PC-3 (cell line): Measurements from ENCODE around the gene ENTPD2. TPM values are rescaled to one million over a fixed set of nuclear protein-coding genes. Genes with fewer than 3 reads are reported as not detected.

Experiments used
- ATAC-seq: fragments of 200-7000 bp; cut with Tn5 transposase; 2 replicates; pipeline ENCODE4 v1.9.1; 2020; ENCODE audit warnings: mild to moderate bottlenecking, moderate library complexity
- Bru-seq: library from RNA; stranded (reverse); fragments of 400-500 nt; gene quantifications from one replicate; lab custom pipeline; 2021; lab: Mats Ljungman, UMichigan
- BruChase-seq, 2 experiments: library from RNA; stranded (reverse); fragments of 400-500 nt; gene quantifications; one replicate each; lab custom pipeline; 2021; lab: Mats Ljungman, UMichigan
- BruUV-seq: library from RNA; stranded (reverse); fragments of 400-500 nt; replicated peaks from 2 replicates; lab custom pipeline; 2021; lab: Mats Ljungman, UMichigan
- CTCF ChIA-PET: fragments of 300-600 bp; sonication (Branson Sonifier 250); formaldehyde crosslinking; loops from one replicate; lab custom pipeline; 2022; ENCODE audit warnings: antibody characterized with exemption; lab: Charles Lee
- POLR2A ChIA-PET: fragments of 300-600 bp; sonication (Branson Sonifier 250); formaldehyde crosslinking; loops from one replicate; lab custom pipeline; 2022; ENCODE audit warnings: antibody characterized with exemption; ENCODE audit not compliant: unreplicated experiment; lab: Charles Lee
- DNase-seq: peaks from one replicate; pipeline ENCODE4 v3.0.0-alpha.2; 2015
- H2AFZ ChIP-seq: fragments of 300-600 bp; sonication (generic); 2 replicates; pipeline ENCODE4 v1.6.0; 2016; ENCODE audit warnings: antibody characterized with exemption, low read length
- H3F3A ChIP-seq: fragments of 300-600 bp; sonication (generic); one replicate; pipeline ENCODE4 v1.6.0; 2017; ENCODE audit warnings: antibody characterized with exemption, low read length, control low read depth, mild to moderate bottlenecking; ENCODE audit not compliant: unreplicated experiment
- H3K27ac ChIP-seq: fragments of 300-600 bp; sonication (generic); 2 replicates; pipeline ENCODE4 v1.5.1; 2016; ENCODE audit warnings: mild to moderate bottlenecking, low read length
- H3K27me3 ChIP-seq: fragments of 300-600 bp; sonication (generic); 2 replicates; pipeline ENCODE4 v1.6.1; 2016; ENCODE audit warnings: low read length, mixed read lengths
- H3K36me3 ChIP-seq: fragments of 300-600 bp; sonication (generic); 2 replicates; pipeline ENCODE4 v1.6.1; 2016; ENCODE audit warnings: low read depth, mixed run types, low read length, mixed read lengths
- H3K4me1 ChIP-seq: fragments of 300-600 bp; sonication (generic); 2 replicates; pipeline ENCODE4 v1.5.1; 2016; ENCODE audit warnings: low read length; ENCODE audit not compliant: insufficient read depth
- H3K4me2 ChIP-seq: fragments of 300-600 bp; sonication (generic); 2 replicates; pipeline ENCODE4 v1.6.0; 2016; ENCODE audit warnings: low read length
- H3K4me3 ChIP-seq: fragments of 300-600 bp; sonication (generic); 2 replicates; pipeline ENCODE4 v1.5.1; 2016; ENCODE audit warnings: mild to moderate bottlenecking, low read length, mixed read lengths
- H3K79me2 ChIP-seq: fragments of 300-600 bp; sonication (generic); 2 replicates; pipeline ENCODE4 v1.6.1; 2017; ENCODE audit warnings: low read length, mixed read lengths
- H3K9ac ChIP-seq: fragments of 300-600 bp; sonication (generic); 2 replicates; pipeline ENCODE4 v1.6.0; 2016; ENCODE audit warnings: mild to moderate bottlenecking, low read length
- H3K9me2 ChIP-seq: fragments of 300-600 bp; sonication (generic); replicated peaks from 2 replicates; pipeline ENCODE4 v1.6.1; 2016; ENCODE audit warnings: mixed run types, low read length, mixed read lengths
- H3K9me3 ChIP-seq: fragments of 300-600 bp; sonication (generic); 2 replicates; pipeline ENCODE4 v1.6.1; 2016; ENCODE audit warnings: low read length, mixed read lengths
- H4K20me1 ChIP-seq: fragments of 300-600 bp; sonication (generic); 2 replicates; pipeline ENCODE4 v1.6.1; 2016; ENCODE audit warnings: low read length, mixed read lengths
- CTCF ChIP-seq: fragments of 300-600 bp; sonication (generic); conservative IDR thresholded peaks from 2 replicates; pipeline ENCODE4 v1.5.1; 2017; ENCODE audit warnings: antibody characterized with exemption, low read depth, mild to moderate bottlenecking, low read length
- EZH2 ChIP-seq: fragments of 300-600 bp; sonication (generic); IDR thresholded peaks from one replicate; pipeline ENCODE4 v1.6.1; 2017; ENCODE audit warnings: antibody characterized with exemption, mild to moderate bottlenecking, low read length; ENCODE audit not compliant: unreplicated experiment
- EZH2phosphoT487 ChIP-seq: fragments of 300-600 bp; sonication (generic); IDR thresholded peaks from 2 replicates; pipeline ENCODE4 v1.6.1; 2018; ENCODE audit warnings: mild to moderate bottlenecking, antibody characterized with exemption, low read length, borderline replicate concordance
- intact Hi-C: fragments of 100-400 bp; cut with micrococcal nuclease; formaldehyde crosslinking; loops from 2 replicates; pipeline ENCODE4 v1.9.0; 2023
- long read RNA-seq: library from polyadenylated mRNA; unstranded; transcript quantifications from one replicate; pipeline ENCODE4 v2.0.0, GENCODE V29; 2021; ENCODE audit not compliant: unreplicated experiment
- total RNA-seq: library from RNA; depleted of rRNA; stranded (reverse); fragments of >200 nt; gene quantifications from 2 replicates; pipeline ENCODE4 v1.2.3, GENCODE V29; 2014; rRNA removed

Gene ENTPD2
- total RNA-seq (0.92 and 1.3 TPM in 2 replicates), Bru-seq, nascent RNA (percentile 19 among the genes with signal in this experiment), BruChase-seq, experiment 1, labeled RNA remaining after a 6-hour chase (percentile 27 among the genes with signal in this experiment), BruChase-seq, experiment 2, labeled RNA remaining after a 2-hour chase (percentile 18 among the genes with signal in this experiment)
- long read RNA-seq, partial matches to known transcripts, result 0 of 2 reads
- long read RNA-seq, other reads (novel, unspliced or antisense), result 1 of 2 reads

DNA sequence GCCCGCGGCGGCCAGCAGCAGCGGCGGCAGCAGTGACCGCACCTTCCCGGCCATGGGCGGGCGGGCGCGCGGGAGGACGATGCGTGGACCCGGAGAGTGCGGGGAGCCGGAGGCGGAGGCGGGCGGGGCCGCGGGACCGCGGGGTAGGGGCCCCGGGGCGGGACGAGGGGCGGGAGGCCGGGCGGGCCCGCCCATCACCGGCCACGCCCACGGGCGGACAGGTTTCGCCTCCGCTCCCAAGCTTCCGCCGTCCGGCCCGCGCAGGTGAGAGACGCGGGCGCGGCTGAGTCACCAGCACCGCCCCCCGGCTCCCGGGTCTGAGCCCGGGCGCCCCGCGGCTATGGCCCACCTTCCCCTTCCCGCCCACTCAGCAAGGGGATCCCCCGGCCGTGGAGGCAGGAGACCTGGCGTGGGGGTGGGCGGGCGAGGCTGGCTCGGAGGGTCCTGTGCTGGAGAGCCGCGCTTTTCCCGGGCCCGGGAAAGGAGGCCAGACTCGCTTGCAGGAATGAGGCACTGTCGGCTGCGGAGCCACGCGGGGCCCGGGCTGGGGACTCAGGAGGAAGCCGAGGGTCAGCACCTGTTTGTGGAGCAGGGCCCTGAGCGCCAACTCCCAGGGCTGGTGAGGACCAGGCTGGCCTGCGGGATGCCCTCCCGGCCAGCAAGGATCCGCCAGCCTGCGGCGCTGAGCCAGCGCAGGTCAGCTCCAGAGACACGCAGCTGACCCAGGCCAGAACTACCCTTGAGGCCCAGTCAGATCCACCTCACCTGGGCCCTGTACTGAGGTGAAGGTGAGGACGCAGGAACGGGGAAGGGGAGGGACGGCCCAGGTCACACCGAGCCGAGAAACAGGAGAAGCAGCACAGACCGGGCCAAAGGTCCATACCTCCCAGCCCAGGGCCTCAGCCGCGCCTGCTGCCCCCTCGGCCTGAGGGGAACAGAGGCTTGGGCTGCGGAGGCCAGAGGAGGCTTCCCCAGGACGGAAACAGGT, at the start of gene ENTPD2:
Gene ENTPD2 (minus strand): TSS at position 118 of the 988 bp plus-strand sequence. CDS start 64 bp downstream, at position 54.
- H3K27me3 ChIP-seq, result no peaks in the 10 kb centered on the region
- H3F3A ChIP-seq, result no peaks in the 10 kb centered on the region
- no peaks in the 10 kb centered on the region for H3K9me3 ChIP-seq
- H3K27ac ChIP-seq, result no peak within 1 kb of the TSS
- no peaks in the 10 kb centered on the region for H3K36me3 ChIP-seq
- peak; percentile 79 for DNase-seq
- H3K9me2 ChIP-seq, result no peaks in the 10 kb centered on the region
- CTCF ChIA-PET, result no interaction called here
- peaks cover 24% of the 10 kb centered on the region for H3K4me1 ChIP-seq
- peak within 1 kb of the TSS; percentile 67 for H3K4me3 ChIP-seq
- peak within 1 kb of the TSS; percentile 72 for H2AFZ ChIP-seq
- peak; percentile 37 for ATAC-seq
- intact Hi-C loops, result no loop called here
- H4K20me1 ChIP-seq, result no peaks in the 10 kb centered on the region
- peak within 1 kb of the TSS; percentile 92 for H3K4me2 ChIP-seq
- BruUV-seq, result no TSS peak
- TF ChIP-seq EZH2phosphoT487 (no peak), CTCF (no peak), EZH2 (no peak)
- POLR2A ChIA-PET, result interaction anchor here (0.7 kb wide), 1 partner anchor 293 kb away, joined by 3 read pairs; no protein-coding TSS in a partner anchor
- H3K9ac ChIP-seq, result peak within 1 kb of the TSS; percentile 48
- H3K79me2 ChIP-seq, result no peaks in the 10 kb centered on the region

GRCh38 chr9:137103206-137103999, 49.5 kb upstream of the ENTPD2 start:
- DNase-seq, result no peak
- Histone ChIP-seq H3K36me3 (peaks cover 34% of the 10 kb centered on the region), H3K4me2 (no peak overlapping the region), H3F3A (no peaks in the 10 kb centered on the region), H2AFZ (no peak overlapping the region), H4K20me1 (no peaks in the 10 kb centered on the region), H3K27ac (no peak overlapping the region), H3K9me2 (no peaks in the 10 kb centered on the region), H3K4me1 (no peaks in the 10 kb centered on the region), H3K9ac (no peak overlapping the region), H3K27me3 (no peaks in the 10 kb centered on the region), H3K9me3 (no peaks in the 10 kb centered on the region), H3K79me2 (no peaks in the 10 kb centered on the region), H3K4me3 (no peak overlapping the region)
- CTCF ChIA-PET, result interaction anchor here (0.6 kb wide), 1 partner anchor 53 kb away, joined by 7 read pairs; no protein-coding TSS in a partner anchor
- POLR2A ChIA-PET, result no interaction called here
- no peak for ATAC-seq
- intact Hi-C loops, result no loop called here
- BruUV-seq, result no TSS peak
- TF ChIP-seq EZH2phosphoT487 (no peak), CTCF (no peak), EZH2 (no peak)
